Head of caudate nucleus (tissue), 42 donors: ENCODE measurements around the gene USP20.

Experiments
- DNase-seq, 42 donors: peaks; one replicate each; pipeline versions ENCODE4 v3.0.0 to v3.0.0-alpha.2; 2020 to 2021; ENCODE audit warnings: mixed read lengths in 7 of 42
- intact Hi-C: fragments of 100-400 bp; cut with DNase I; formaldehyde crosslinking; loops from one replicate; pipeline ENCODE4 v1.15.0; 2022

Gene USP20

DNA sequence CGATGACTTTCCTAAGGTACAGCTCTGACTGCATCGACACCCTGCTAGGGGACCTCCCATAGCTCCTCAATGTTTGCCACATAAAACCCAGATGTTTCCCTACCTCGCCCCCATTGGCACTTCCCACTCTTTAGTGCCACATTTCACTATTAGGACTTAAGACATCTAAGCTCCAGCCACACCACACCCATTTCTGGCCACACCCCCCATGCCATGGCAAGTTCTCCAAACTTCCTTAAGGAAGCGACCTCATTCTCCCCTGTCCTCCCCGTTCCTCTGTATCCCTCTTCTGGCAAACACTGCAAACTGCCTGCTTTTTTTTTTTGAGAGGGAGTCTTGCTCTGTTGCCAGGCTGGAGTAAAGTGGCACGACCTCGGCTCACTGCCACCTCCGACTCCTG lies 62.9 kb downstream of the USP20 start:
- DNase-seq = no peak
- intact Hi-C loops = no loop called here

DNA sequence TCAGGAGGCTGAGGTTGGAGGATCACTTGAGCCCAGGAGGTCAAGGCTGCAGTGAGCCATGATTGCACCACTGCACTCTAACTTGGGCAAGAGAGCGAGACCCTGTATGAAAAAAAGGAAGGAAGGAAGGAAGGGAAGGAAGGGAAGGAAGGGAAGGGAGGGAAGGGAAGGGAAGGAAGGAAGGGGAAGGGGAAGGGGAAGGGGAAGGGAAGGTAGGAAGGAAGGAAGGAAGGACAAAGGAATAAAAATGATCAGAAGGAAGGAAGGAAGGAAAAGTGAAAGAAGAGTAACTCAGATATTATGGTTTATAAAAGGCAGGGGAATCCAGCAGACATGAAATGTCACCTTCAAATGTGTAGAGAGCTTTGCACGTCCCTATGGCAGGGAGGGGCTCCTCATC lies 64.4 kb downstream of the USP20 start:
- DNase-seq = no peak
- intact Hi-C loops = no loop called here

DNA sequence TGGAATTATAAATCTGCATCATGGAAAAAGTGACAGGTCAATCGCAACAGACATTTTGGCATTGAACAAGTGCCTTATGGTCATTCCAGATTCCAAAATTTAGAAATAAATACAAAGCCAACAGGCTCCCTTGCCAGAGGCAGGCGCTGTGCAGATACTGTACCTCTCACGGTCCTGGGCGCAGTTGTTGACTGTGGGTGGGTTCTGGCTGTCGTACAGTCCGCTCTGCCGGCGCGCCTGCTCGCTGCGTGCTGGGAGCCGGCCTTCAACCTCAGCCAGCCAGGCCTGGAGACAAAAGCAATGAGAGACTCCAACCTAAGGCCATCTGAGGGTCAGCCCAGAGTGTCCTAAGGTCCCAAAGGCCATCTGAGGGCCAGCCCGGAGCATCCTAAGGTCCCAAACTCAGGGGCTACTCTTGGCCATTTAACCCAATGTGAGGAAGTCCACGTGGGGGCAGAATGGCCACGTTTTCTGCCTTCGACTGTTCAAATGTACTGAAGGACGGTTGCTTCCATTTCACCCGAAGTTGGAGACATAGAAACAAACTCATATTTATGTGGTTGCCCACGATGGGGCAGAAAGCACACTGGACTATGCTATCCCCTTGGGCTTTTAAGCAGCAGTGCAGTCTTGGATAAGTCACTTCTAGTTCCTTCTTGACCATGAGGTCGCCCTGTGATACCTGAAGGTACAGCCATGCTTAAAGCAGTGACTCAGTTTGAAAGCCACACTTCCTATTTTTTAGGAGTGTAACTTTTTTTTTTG lies 65.2 kb downstream of the USP20 start:
- intact Hi-C loops = no loop called here
- no peak for DNase-seq

- intact Hi-C loops = no loop called here
- peak in 1 of 42 donors; percentile 7 for DNase-seq
These were observed 66.9 kb downstream of the USP20 start for GRCh38 chr9:129901993-129902739.

- DNase-seq = peak in 1 of 42 donors; percentile 4
- intact Hi-C loops = no loop called here
These were observed 67.5 kb downstream of the USP20 start for GRCh38 chr9:129902740-129903134.

DNA sequence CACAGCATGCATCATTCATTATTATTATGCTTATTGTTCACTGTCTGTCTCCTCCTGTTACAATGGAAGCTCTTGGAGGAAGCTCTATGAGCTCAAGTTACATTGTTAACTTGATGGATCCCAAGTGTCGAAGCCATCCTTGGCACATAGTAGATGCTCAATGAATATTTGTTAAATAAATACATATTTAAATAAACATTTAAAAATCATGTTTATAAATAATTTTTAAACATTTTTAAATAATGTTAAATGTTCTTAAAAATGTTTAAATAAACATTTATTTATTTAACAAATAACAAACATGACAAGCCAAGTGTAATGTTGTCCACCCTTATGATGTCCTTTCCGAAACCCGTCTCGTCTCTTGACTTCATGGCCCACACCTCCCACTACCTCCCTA lies 69.5 kb downstream of the USP20 start:
- DNase-seq = no peak
- intact Hi-C loops = no loop called here

DNA sequence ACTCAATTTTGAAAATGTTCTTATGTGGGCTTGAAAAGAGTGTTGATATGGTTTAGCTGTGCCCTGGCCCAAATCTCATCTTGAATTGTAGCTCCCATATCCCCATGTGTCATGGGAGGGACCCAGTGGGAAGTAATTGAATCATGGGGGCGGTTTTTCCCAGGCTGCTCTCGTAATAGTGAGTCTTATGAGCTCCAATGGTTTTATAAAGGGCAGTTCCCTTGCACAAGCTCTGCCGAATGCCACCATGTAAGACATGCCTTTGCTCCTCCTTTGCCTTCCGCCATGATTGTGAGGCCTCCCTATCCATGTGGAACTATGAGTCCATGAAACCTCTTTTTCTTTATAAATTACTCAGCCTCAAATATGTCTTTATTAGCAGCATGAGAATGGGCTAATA lies 71.0 kb downstream of the USP20 start:
- intact Hi-C loops = no loop called here
- DNase-seq = peak in 1 of 42 donors; percentile 2

DNA sequence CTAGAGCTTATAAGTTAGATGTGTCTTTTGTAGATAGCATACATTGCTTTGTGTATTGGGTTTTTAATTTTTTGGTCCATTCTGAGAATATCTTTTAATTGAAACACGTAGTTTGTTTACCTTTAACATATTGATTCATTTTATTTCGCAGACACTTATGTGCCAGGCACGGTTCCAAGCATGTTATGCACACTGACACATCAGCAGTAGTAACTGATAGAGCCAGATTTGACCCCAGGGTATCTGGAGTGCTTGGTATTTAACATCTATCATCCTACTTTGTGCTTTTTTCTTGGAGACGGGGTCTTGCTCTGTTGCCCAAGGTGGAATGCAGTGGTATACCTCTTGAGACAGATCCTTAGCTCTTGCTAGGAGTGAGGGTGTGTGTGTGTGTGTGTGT lies 71.9 kb downstream of the USP20 start:
- DNase-seq = no peak
- intact Hi-C loops = no loop called here

DNA sequence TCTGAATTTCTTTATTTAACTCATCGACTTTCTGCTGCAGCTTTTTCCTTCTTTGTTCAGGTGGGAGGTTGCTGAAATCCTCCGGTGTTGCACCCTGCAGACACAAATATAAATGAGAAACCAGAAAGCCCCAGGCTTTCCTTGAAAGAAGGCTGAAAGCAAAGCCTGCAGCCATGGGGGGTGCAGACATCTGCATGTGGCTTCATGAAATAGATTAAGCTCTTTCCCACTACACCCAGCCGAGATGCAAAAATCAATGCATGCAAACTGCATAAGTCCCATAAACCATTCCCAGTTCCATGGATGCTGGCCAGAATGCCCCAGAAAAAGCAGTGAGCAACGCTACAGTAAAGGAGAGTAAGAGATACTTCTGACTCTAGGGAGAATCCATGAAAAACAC lies 73.6 kb downstream of the USP20 start:
- peak in 1 of 42 donors; percentile 10 for DNase-seq
- intact Hi-C loops = no loop called here

DNA sequence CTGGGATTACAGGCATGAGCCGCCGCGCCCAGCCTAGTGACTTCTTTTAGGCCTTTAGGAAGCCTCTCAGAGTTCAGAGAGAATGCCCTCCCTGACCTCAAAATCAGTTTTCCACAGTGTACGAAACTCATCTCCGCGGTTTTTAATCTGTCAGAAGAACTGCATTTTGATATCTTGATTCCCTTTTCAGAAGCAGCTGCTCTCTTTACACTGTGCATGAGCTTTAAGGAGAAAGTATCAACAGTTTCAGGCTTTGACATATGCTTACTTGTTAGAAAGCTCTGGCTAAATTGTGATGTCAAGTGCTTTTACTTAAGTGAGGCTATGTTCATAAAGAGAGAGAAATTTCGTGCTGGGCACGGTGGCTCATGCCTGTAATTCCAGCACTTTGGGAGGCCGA lies 74.6 kb downstream of the USP20 start:
- intact Hi-C loops = no loop called here
- peak in 1 of 42 donors; percentile 5 for DNase-seq

GRCh38 chr9:129910628-129911567 lies 75.6 kb downstream of the USP20 start:
- no peak for DNase-seq
- intact Hi-C loops = no loop called here

- intact Hi-C loops = no loop called here
- DNase-seq = no peak
These were observed 78.8 kb downstream of the USP20 start for GRCh38 chr9:129914051-129914450.

DNA sequence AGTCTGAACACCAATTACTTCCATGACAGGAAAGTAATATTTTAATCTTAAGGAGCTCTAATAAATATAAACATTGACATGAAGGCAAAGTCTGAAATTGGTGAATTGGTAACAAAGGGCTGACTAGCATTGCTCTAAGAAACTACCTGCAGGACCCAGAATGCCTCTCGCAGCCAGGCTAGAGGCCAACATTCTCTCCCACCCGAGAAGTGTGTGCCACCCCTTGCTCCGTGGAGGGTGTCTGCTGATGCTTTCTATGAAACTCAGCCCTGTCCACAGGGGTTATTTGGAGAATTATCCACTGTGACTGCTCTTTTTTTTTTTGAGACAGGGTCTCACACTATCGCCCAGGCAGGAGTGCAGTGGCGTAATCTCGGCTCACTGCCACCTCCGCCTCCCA lies 81.4 kb downstream of the USP20 start:
- peak in 1 of 42 donors; percentile 3 for DNase-seq
- intact Hi-C loops = no loop called here

GRCh38 chr9:129918296-129918950 lies 83.2 kb downstream of the USP20 start:
- no peak for DNase-seq
- intact Hi-C loops = no loop called here

GRCh38 chr9:129919277-129919676 lies 84.0 kb downstream of the USP20 start:
- no peak for DNase-seq
- intact Hi-C loops = no loop called here

DNA sequence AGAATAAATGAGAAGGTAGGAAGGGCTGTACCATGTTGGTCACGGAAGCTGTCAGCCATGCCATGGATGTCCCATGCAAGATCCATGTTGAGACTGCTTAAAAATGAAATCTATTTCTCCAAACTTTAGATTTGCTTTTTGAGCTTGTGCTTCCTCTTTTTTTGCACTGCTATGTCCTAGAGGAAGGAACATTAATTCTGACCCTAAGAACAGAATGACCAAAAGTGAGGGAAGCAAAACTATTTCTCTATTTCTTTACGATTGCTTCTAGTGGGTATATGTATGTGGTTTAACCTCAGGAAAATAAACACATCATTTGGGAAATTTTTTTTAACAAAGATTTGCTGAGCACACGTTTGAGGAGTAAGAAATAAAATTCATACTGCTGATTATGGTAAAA lies 84.6 kb downstream of the USP20 start:
- intact Hi-C loops = no loop called here

GRCh38 chr9:129921905-129922304 lies 86.6 kb downstream of the USP20 start:
- intact Hi-C loops = no loop called here
- no peak for DNase-seq

More for the DNA sequence above, 84.6 kb downstream of the USP20 start:
- DNase-seq = no peak

DNA sequence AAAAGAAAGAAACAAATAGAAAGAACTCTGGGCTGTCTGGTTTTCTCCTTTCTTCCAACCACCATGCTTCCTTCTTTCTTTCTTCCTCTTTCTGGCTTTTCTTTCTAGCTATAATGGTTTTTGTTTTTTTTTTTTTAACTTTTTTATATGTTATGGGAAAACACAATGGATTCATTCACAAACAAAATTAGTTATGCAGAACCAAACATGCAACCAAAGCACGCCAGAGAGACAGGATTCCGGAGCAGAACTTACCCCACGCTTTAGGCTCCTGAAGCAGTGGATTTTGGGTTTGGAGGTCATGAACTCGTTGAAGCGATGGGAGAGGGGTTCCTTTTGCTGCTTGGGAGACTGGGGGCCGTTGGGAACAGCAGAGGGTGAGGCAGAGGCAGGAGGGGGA lies 88.3 kb downstream of the USP20 start:
- peak in 2 of 42 donors; percentile 26 to 55 for DNase-seq
- intact Hi-C loops = no loop called here

DNA sequence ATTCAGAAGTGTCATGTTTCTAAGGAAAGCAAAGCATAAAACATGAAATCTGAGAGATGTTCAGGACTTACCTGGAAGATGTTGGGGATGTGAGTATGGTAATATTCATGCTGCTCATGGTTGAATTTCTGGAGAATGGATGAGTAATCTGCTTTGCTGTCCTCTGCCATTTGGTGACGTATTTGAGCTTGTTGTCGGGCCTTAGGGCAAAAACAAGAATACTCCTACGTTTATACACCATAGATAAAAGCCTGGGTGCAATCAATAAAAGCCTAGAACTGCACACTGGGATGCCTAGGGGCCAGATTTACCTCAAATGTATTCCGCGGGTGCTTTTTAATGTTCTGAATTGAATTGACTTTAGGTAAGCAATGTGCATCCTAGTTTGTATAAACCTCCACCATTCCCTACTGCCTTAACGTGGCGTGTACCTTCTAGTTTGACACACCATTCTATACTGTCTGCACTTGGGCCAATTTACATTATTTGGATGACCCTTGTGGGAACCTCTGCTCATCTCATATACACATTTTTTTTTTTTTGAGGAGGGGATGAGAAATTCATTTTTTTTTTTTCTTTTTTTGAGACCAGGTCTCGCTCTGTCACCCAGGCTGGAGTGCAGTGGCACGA lies 94.4 kb downstream of the USP20 start:
- peak in 1 of 42 donors; percentile 53 for DNase-seq
- intact Hi-C loops = no loop called here
